HCT116 (cell line): Measurements from ENCODE around the gene FAM184A. TPM values are rescaled to one million over a fixed set of nuclear protein-coding genes. Genes with fewer than 3 reads are reported as not detected.

Source experiments
- ATAC-seq: fragments of 200-7000 bp; cut with Tn5 transposase; 2 replicates; pipeline ENCODE4 v1.9.1; 2020; ENCODE audit warnings: mild to moderate bottlenecking, moderate library complexity
- BruUV-seq: library from RNA; stranded (reverse); fragments of 400-500 nt; replicated peaks from 2 replicates; lab custom pipeline; 2021; lab: Mats Ljungman, UMichigan
- CTCF ChIA-PET: fragments of 300-600 bp; sonication (Branson Sonifier 250); formaldehyde crosslinking; loops from one replicate; lab custom pipeline; 2021; ENCODE audit warnings: antibody characterized with exemption; lab: Charles Lee
- POLR2A ChIA-PET: fragments of 300-600, 350-600 bp; sonication (Branson Sonifier 250); formaldehyde crosslinking; loops from one replicate; lab custom pipeline; 2021; ENCODE audit warnings: antibody characterized with exemption; lab: Charles Lee
- RAD21 ChIA-PET, 2 experiments: fragments of 300-600 bp; sonication (Branson Sonifier 250); formaldehyde crosslinking; loops; one replicate each; lab custom pipeline; 2023; ENCODE audit warnings: low total read pairs in 2 of 2; ENCODE audit not compliant: uncharacterized antibody in 2 of 2, unreplicated experiment in 2 of 2, low non-redundant PET in 1 of 2; lab: Charles Lee
- DNase-seq: peaks from one replicate; pipeline ENCODE4 v3.0.0-alpha.2; 2010; ENCODE audit warnings: low read depth, low spot score
- H2AFZ ChIP-seq: fragments of 200-600 bp; shearing (Covaris generic), sonication (generic); 2 replicates; pipeline ENCODE4 v1.6.1; 2017; ENCODE audit warnings: low read depth, mixed run types, mixed read lengths, antibody characterized with exemption, low read length; ENCODE audit not compliant: poor library complexity, severe bottlenecking
- H3K27ac ChIP-seq: 2 replicates; pipeline ENCODE4 v1.5.1; 2012; ENCODE audit warnings: low read depth, low read length
- H3K27me3 ChIP-seq: fragments of 200-600 bp; sonication (generic); 2 replicates; pipeline ENCODE4 v1.6.1; 2016; ENCODE audit warnings: mixed run types, low read length, mixed read lengths; ENCODE audit not compliant: insufficient read depth
- H3K36me3 ChIP-seq, 2 experiments: fragments of 200-500 bp in 1 of 2; fragments of 200-600 bp in 1 of 2; sonication (Bioruptor generic) in 1 of 2; sonication (generic) in 1 of 2; 2 replicates each; pipeline versions ENCODE4 v1.5.1 to v1.6.1; 2014 to 2016; ENCODE audit warnings: low read length in 2 of 2, inconsistent platforms in 1 of 2, mixed read lengths in 1 of 2, mixed run types in 1 of 2; ENCODE audit not compliant: insufficient read depth in 2 of 2, control insufficient read depth in 1 of 2
- H3K4me1 ChIP-seq, 2 experiments: fragments of 200-600 bp in 1 of 2; sonication (generic) in 1 of 2; 2 replicates each; pipeline versions ENCODE4 v1.5.1 to v1.6.1; 2012 to 2017; ENCODE audit warnings: low read length in 2 of 2, inconsistent platforms in 1 of 2, mild to moderate bottlenecking in 1 of 2, mixed read lengths in 1 of 2, mixed run types in 1 of 2, moderate library complexity in 1 of 2; ENCODE audit not compliant: insufficient read depth in 2 of 2, control insufficient read depth in 1 of 2
- H3K4me2 ChIP-seq: fragments of 200-600 bp; sonication (generic); 2 replicates; pipeline ENCODE4 v1.6.1; 2017; ENCODE audit warnings: mixed run types, low read length, mixed read lengths
- H3K4me3 ChIP-seq, 2 experiments: fragments of 200-600 bp in 1 of 2; sonication (generic) in 1 of 2; replicated peaks in 1 of 2; 2 replicates each; pipeline ENCODE4 v1.5.1; 2011 to 2016; ENCODE audit warnings: low read length in 2 of 2, control low read depth in 1 of 2, low read depth in 1 of 2, mild to moderate bottlenecking in 1 of 2, mixed read lengths in 1 of 2, mixed run types in 1 of 2
- H3K79me2 ChIP-seq: fragments of 200-600 bp; sonication (generic); 2 replicates; pipeline ENCODE4 v1.6.1; 2017; ENCODE audit warnings: mild to moderate bottlenecking, mixed run types, low read length, moderate library complexity, mixed read lengths; ENCODE audit not compliant: insufficient read depth
- H3K9ac ChIP-seq: fragments of 200-600 bp; sonication (generic); 2 replicates; pipeline ENCODE4 v1.6.1; 2016; ENCODE audit warnings: low read length, mixed read lengths
- H3K9me2 ChIP-seq: fragments of 200-600 bp; sonication (generic), shearing (Covaris generic); 2 replicates; pipeline ENCODE4 v1.6.1; 2017; ENCODE audit warnings: mixed run types, mild to moderate bottlenecking, moderate library complexity; ENCODE audit not compliant: insufficient read depth
- H3K9me3 ChIP-seq, 2 experiments: fragments of 200-500 bp in 1 of 2; fragments of 200-600 bp in 1 of 2; sonication (Bioruptor generic) in 1 of 2; sonication (generic) in 1 of 2; 2 replicates each; pipeline ENCODE4 v1.6.1; 2014 to 2017; ENCODE audit warnings: low read length in 2 of 2, mixed read lengths in 2 of 2, inconsistent platforms in 1 of 2, low read depth in 1 of 2, mild to moderate bottlenecking in 1 of 2, mixed run types in 1 of 2, moderate library complexity in 1 of 2; ENCODE audit not compliant: control insufficient read depth in 1 of 2, insufficient read depth in 1 of 2
- H4K20me1 ChIP-seq: fragments of 200-600 bp; sonication (generic), shearing (Covaris generic); 2 replicates; pipeline ENCODE4 v1.6.1; 2017; ENCODE audit warnings: mixed run types, mild to moderate bottlenecking, moderate library complexity; ENCODE audit not compliant: insufficient read depth
- CEBPB ChIP-seq: IDR thresholded peaks from 2 replicates; pipeline ENCODE4 v1.6.1; 2012; ENCODE audit warnings: low read depth
- CTCF ChIP-seq, 3 experiments: fragments of 200-600 bp in 1 of 3; sonication (generic) in 1 of 3; IDR thresholded peaks in 2 of 3; conservative IDR thresholded peaks in 1 of 3; 2 replicates each; pipeline ENCODE4 v1.5.1; 2012 to 2017; ENCODE audit warnings: low read depth in 2 of 3, low read length in 2 of 3, antibody characterized with exemption in 1 of 3, borderline replicate concordance in 1 of 3, control low read depth in 1 of 3, mild to moderate bottlenecking in 1 of 3, mixed read lengths in 1 of 3, mixed run types in 1 of 3, moderate library complexity in 1 of 3; ENCODE audit not compliant: insufficient read depth in 1 of 3
- EGR1 ChIP-seq: IDR thresholded peaks from 2 replicates; pipeline ENCODE4 v1.6.1; 2012; ENCODE audit warnings: low read depth
- EZH2phosphoT487 ChIP-seq: fragments of 200-600 bp; IDR thresholded peaks from 2 replicates; pipeline ENCODE4 v1.6.1; 2018; ENCODE audit warnings: antibody characterized with exemption, borderline replicate concordance
- MAX ChIP-seq: IDR thresholded peaks from 2 replicates; pipeline ENCODE4 v1.6.1; 2012
- RAD21 ChIP-seq: IDR thresholded peaks from 2 replicates; pipeline ENCODE4 v1.6.1; 2012; ENCODE audit warnings: low read depth, mild to moderate bottlenecking
- REST ChIP-seq: IDR thresholded peaks from 2 replicates; pipeline ENCODE4 v1.6.1; 2012; ENCODE audit warnings: low read depth
- ZFX ChIP-seq: fragments of 450-650 bp; IDR thresholded peaks from 2 replicates; pipeline ENCODE4 v1.6.1; 2017
- intact Hi-C: fragments of 100-400 bp; cut with micrococcal nuclease; formaldehyde crosslinking; loops from 2 replicates; pipeline ENCODE4 v1.10.0; 2022
- total RNA-seq: library from RNA; stranded (reverse); gene quantifications from one replicate; pipeline ENCODE4 v1.2.1, GENCODE V29; 2021; ENCODE audit not compliant: unreplicated experiment

The FAM184A gene
- total RNA-seq, 1 experiment from 2014 or later, result 2.4 TPM

GRCh38 chr6:118982575-118982911 is 95.9 kb downstream of the FAM184A start:
- Histone ChIP-seq H3K4me1 (no peaks in the 10 kb centered on the region), H3K4me3 (no peak overlapping the region), H4K20me1 (no peaks in the 10 kb centered on the region), H3K27ac (no peak overlapping the region), H2AFZ (no peak overlapping the region), H3K36me3 (no peaks in the 10 kb centered on the region), H3K27me3 (no peaks in the 10 kb centered on the region), H3K4me2 (no peak overlapping the region), H3K9ac (no peak overlapping the region), H3K9me3 (no peaks in the 10 kb centered on the region), H3K79me2 (no peaks in the 10 kb centered on the region), H3K9me2 (no peaks in the 10 kb centered on the region)
- intact Hi-C loops, result no loop called here
- TF ChIP-seq REST, result no peak
- no peak for TF ChIP-seq CEBPB
- no peak for TF ChIP-seq EGR1
- no peak for TF ChIP-seq RAD21
- TF ChIP-seq ZFX, result no peak
- no peak for TF ChIP-seq EZH2phosphoT487
- TF ChIP-seq CTCF (IDR thresholded peaks at IDR 0.05 in 2 of 3, conservative IDR thresholded peaks at IDR 0.05 in 1 of 3; ENCODE audit: borderline replicate concordance in 1 of 3, insufficient read depth in 1 of 3, low read depth in 2 of 3, low read length in 2 of 3), result no peak
- no peak for TF ChIP-seq MAX
- ChIA-PET RAD21 (no interaction called here), CTCF (no interaction called here), POLR2A (no interaction called here)
- ATAC-seq (no peak), DNase-seq (no peak)
- BruUV-seq, result no TSS peak
